GM19452 (cell line): ENCODE results near the gene IMPDH1.
"Not testable (repeated sequence)": the region's sequence is repeated elsewhere in the genome, so short reads cannot be mapped to it uniquely, and the experiment has no call there.

Experiments used
- ATAC-seq: cut with Tn5 transposase; IDR thresholded peaks from one replicate; pipeline ENCODE4 v1.9.1; 2021; ENCODE audit not compliant: unreplicated experiment

The IMPDH1 gene

GRCh38 chr7:128409596-128410450 is at the start of gene IMPDH1:
IMPDH1 (minus strand) TSS chr7:128409982; CDS start chr7:128409901, 81 bp downstream.
- peak; percentile 82 for ATAC-seq

- ATAC-seq: peak; percentile 47
These were observed 49.7 kb upstream of the IMPDH1 start for GRCh38 chr7:128459394-128459878.

- ATAC-seq: peak; percentile 29
These were observed 49.2 kb upstream of the IMPDH1 start for GRCh38 chr7:128458956-128459355.

- ATAC-seq: not testable (repeated sequence)
These were observed 47.6 kb upstream of the IMPDH1 start for GRCh38 chr7:128457385-128457784.

- ATAC-seq: no peak
These were observed 46.5 kb upstream of the IMPDH1 start for GRCh38 chr7:128456255-128456725.

- peak; percentile 85 for ATAC-seq
These were observed 45.9 kb upstream of the IMPDH1 start, which contains the start of gene HILPDA for GRCh38 chr7:128455543-128456254. HILPDA (plus strand) TSS chr7:128455878; CDS start chr7:128457269, 1,391 bp downstream.

- ATAC-seq: no peak
These were observed 45.2 kb upstream of the IMPDH1 start for GRCh38 chr7:128454808-128455542.

- ATAC-seq: no peak
These were observed 44.3 kb upstream of the IMPDH1 start for GRCh38 chr7:128453836-128454804.

- ATAC-seq: no peak
These were observed 42.8 kb upstream of the IMPDH1 start for GRCh38 chr7:128452552-128452951.

GRCh38 chr7:128450913-128451312 is 41.1 kb upstream of the IMPDH1 start:
- ATAC-seq: no peak

GRCh38 chr7:128450409-128450808 is 40.6 kb upstream of the IMPDH1 start:
- ATAC-seq: no peak

- ATAC-seq: no peak
These were observed 39.0 kb upstream of the IMPDH1 start for GRCh38 chr7:128448751-128449302.

GRCh38 chr7:128447941-128448564 is 38.3 kb upstream of the IMPDH1 start:
- ATAC-seq: no peak

- ATAC-seq: no peak
These were observed 36.5 kb upstream of the IMPDH1 start for GRCh38 chr7:128446306-128446705.

GRCh38 chr7:128443831-128444600 is 34.2 kb upstream of the IMPDH1 start:
- no peak for ATAC-seq

GRCh38 chr7:128442356-128442755 is 32.6 kb upstream of the IMPDH1 start:
- ATAC-seq: no peak

GRCh38 chr7:128437426-128438332 is 27.9 kb upstream of the IMPDH1 start:
- peak; percentile 56 for ATAC-seq
